Sigmoid colon (tissue), 4 donors: ENCODE results near the gene HTT.

Source experiments
- EP300 ChIP-seq, 4 donors: sonication (generic); formaldehyde crosslinking; IDR thresholded peaks; one replicate each; pipeline ENCODE4 v1.6.1; 2017; ENCODE audit warnings: antibody characterized with exemption in 4 of 4
- POLR2A ChIP-seq, 2 donors: fragments of 450-650 bp; IDR thresholded peaks; one replicate each; pipeline ENCODE4 v1.6.1; 2016; ENCODE audit warnings: antibody characterized with exemption in 2 of 2, mild to moderate bottlenecking in 2 of 2, moderate library complexity in 2 of 2
- POLR2AphosphoS5 ChIP-seq, 4 donors: sonication (generic); formaldehyde crosslinking; IDR thresholded peaks; one replicate each; pipeline ENCODE4 v1.6.1; 2017; ENCODE audit warnings: antibody characterized with exemption in 4 of 4
- TF ChIP-seq, protein P1 (sequence below), 4 experiments: fragments of 450-650 bp in 3 of 4; fragments of 200-600 bp in 1 of 4; IDR thresholded peaks; one replicate each; pipeline ENCODE4 v1.5.1; 2016 to 2019; ENCODE audit warnings: antibody characterized with exemption in 4 of 4, mild to moderate bottlenecking in 3 of 4, moderate library complexity in 2 of 4

DNA sequence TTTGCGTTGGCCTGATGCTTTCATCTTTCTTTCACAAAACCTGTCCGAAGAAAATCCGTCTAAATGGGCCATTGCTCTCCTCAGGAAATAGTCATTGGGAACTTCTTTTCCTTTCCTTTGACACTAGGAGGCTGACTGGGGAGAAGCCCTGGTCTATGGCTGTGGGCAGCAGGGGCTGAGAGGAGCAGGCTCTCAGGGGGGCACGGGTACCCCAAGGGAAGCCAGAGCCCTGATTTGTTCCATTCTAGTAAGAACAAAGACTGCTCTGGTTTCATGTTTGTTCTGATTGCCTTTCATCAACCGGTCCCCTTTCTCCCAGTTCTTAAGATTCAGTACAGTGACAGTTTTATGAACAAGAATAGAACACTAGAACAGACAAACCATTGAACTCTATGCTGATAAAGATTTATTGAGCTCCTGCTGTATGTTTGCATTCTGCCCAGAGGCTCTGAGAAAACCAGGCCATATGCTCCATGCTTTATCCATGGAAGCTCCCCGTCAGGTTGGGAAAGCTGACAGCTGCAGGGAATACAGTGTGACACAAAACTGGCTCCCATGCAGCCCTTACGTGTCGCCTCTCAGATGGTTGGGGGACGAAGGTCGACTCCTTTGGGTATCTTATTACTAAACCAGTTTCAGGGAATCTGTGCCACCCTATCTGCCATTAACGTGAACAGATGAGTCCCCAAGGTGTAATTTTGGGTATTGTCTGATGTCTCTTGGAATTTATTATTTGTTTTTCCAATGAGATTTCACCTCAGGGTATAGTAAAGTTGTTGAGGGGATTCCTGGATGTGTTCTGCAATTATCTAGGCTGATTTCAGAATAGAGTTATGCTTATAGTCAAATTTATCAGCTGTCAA, 102.1 kb downstream of the HTT start:
- TF ChIP-seq EP300 (IDR thresholded peaks at IDR 0.05): no peak
- TF ChIP-seq, protein P1, sequence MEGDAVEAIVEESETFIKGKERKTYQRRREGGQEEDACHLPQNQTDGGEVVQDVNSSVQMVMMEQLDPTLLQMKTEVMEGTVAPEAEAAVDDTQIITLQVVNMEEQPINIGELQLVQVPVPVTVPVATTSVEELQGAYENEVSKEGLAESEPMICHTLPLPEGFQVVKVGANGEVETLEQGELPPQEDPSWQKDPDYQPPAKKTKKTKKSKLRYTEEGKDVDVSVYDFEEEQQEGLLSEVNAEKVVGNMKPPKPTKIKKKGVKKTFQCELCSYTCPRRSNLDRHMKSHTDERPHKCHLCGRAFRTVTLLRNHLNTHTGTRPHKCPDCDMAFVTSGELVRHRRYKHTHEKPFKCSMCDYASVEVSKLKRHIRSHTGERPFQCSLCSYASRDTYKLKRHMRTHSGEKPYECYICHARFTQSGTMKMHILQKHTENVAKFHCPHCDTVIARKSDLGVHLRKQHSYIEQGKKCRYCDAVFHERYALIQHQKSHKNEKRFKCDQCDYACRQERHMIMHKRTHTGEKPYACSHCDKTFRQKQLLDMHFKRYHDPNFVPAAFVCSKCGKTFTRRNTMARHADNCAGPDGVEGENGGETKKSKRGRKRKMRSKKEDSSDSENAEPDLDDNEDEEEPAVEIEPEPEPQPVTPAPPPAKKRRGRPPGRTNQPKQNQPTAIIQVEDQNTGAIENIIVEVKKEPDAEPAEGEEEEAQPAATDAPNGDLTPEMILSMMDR (IDR thresholded peaks at IDR 0.05): no peak
- no peak for TF ChIP-seq POLR2AphosphoS5 (IDR thresholded peaks at IDR 0.05)
- TF ChIP-seq POLR2A (IDR thresholded peaks at IDR 0.05): no peak
